K562 (cell line): ENCODE measurements around the gene GNS. TPM values are rescaled to one million over a fixed set of nuclear protein-coding genes. Genes with fewer than 3 reads are reported as not detected.

Experiments used
- ATAC-seq: fragments of 200-7000 bp; cut with Tn5 transposase; 3 replicates; pipeline ENCODE4 v1.9.1; 2020; ENCODE audit warnings: moderate library complexity
- BruUV-seq: library from RNA; stranded (reverse); fragments of 400-500 nt; replicated peaks from 2 replicates; lab custom pipeline; 2021; lab: Mats Ljungman, UMichigan
- CTCF ChIA-PET: fragments of 300-600 bp; formaldehyde crosslinking; extraction: SDS; loops from one replicate; lab custom pipeline; 2021; ENCODE audit warnings: low intra/inter-chr PET ratio; lab: Yijun Ruan, JAX
- POLR2A ChIA-PET: fragments of 300-600, 350-650 bp; sonication (Branson Sonifier 250); formaldehyde crosslinking; extraction: SDS; loops from one replicate; lab custom pipeline; 2021; ENCODE audit warnings: antibody characterized with exemption, inconsistent platforms; lab: Yijun Ruan, JAX
- DNase-seq, 4 experiments: peaks; one replicate each; pipeline versions ENCODE4 v3.0.0 to v3.0.0-alpha.2; 2011 to 2018; ENCODE audit warnings: low spot score in 3 of 4, mixed read lengths in 3 of 4; ENCODE audit errors: extremely low read depth in 1 of 4
- FAIRE-seq: peaks from 2 replicates; lab custom pipeline; 2011; peaks lifted over from hg19 to GRCh38; lab: Jason Lieb, UNC
- H2AFZ ChIP-seq: 2 replicates; pipeline ENCODE4 v1.6.0; 2011; ENCODE audit warnings: low read depth, low read length, control low read depth, inconsistent platforms
- H3K27ac ChIP-seq: fragments of 200-600 bp; 3 replicates; pipeline ENCODE4 v1.8.0; 2011; ENCODE audit warnings: low read depth, mild to moderate bottlenecking, control low read depth, inconsistent platforms, low read length, moderate library complexity, mixed read lengths; ENCODE audit errors: extremely low read depth
- H3K27me3 ChIP-seq, 2 experiments: fragments of 300-600 bp in 1 of 2; 2 replicates in 1 of 2; 3 replicates in 1 of 2; pipeline versions ENCODE4 v1.6.0 to v1.8.0; 2011; ENCODE audit warnings: inconsistent platforms in 2 of 2, low read length in 2 of 2, mild to moderate bottlenecking in 1 of 2, mixed read lengths in 1 of 2, moderate library complexity in 1 of 2; ENCODE audit not compliant: control insufficient read depth in 2 of 2, insufficient read depth in 2 of 2
- H3K36me3 ChIP-seq: fragments of 300-600 bp; 3 replicates; pipeline ENCODE4 v1.8.0; 2011; ENCODE audit warnings: mild to moderate bottlenecking, low read length, inconsistent platforms; ENCODE audit not compliant: control insufficient read depth, insufficient read depth
- H3K4me1 ChIP-seq, 2 experiments: fragments of 200-600 bp in 1 of 2; replicated peaks in 1 of 2; 2 replicates in 1 of 2; 3 replicates in 1 of 2; pipeline versions ENCODE4 v1.5.1 to v1.8.0; 2011; ENCODE audit warnings: inconsistent platforms in 2 of 2, low read length in 2 of 2, mild to moderate bottlenecking in 1 of 2, mixed read lengths in 1 of 2, moderate library complexity in 1 of 2; ENCODE audit not compliant: control insufficient read depth in 2 of 2, insufficient read depth in 2 of 2
- H3K4me2 ChIP-seq: 2 replicates; pipeline ENCODE4 v1.6.1; 2011; ENCODE audit warnings: low read length, control low read depth, inconsistent platforms, mixed read lengths; ENCODE audit not compliant: insufficient read depth
- H3K4me3 ChIP-seq: fragments of 200-600 bp; sonication (generic), shearing (Covaris generic); 2 replicates; pipeline ENCODE4 v1.5.1; 2016; ENCODE audit warnings: control low read depth, inconsistent platforms
- H3K79me2 ChIP-seq: fragments of 200-600 bp; 3 replicates; pipeline ENCODE4 v1.8.0; 2011; ENCODE audit warnings: low read length, inconsistent platforms; ENCODE audit not compliant: control insufficient read depth, insufficient read depth
- H3K9ac ChIP-seq, 2 experiments: 2 replicates each; pipeline versions ENCODE4 v1.6.0 to v1.6.1; 2011; ENCODE audit warnings: low read depth in 2 of 2, low read length in 2 of 2, control low read depth in 1 of 2, inconsistent platforms in 1 of 2, mild to moderate bottlenecking in 1 of 2, mixed read lengths in 1 of 2; ENCODE audit not compliant: insufficient read depth in 1 of 2
- H3K9me1 ChIP-seq: one replicate; pipeline ENCODE4 v1.6.0; 2011; ENCODE audit warnings: inconsistent platforms, mild to moderate bottlenecking, low read length, moderate library complexity; ENCODE audit not compliant: control insufficient read depth, insufficient read depth
- H3K9me3 ChIP-seq: replicated peaks from 2 replicates; pipeline ENCODE4 v1.5.1; 2011; ENCODE audit warnings: low read depth, low read length, inconsistent platforms; ENCODE audit not compliant: control insufficient read depth, insufficient read depth
- H4K20me1 ChIP-seq: replicated peaks from 2 replicates; pipeline ENCODE4 v1.6.1; 2011; ENCODE audit warnings: low read length, inconsistent platforms, mixed read lengths; ENCODE audit not compliant: control insufficient read depth, insufficient read depth
- CBX3 ChIP-seq, 2 experiments: IDR thresholded peaks; 1 replicate in 1 of 2; 2 replicates in 1 of 2; pipeline ENCODE4 v1.6.1; 2012; ENCODE audit warnings: inconsistent platforms in 2 of 2, low read length in 2 of 2, borderline replicate concordance in 1 of 2, control low read depth in 1 of 2
- NFRKB ChIP-seq: fragments of 450-650 bp; IDR thresholded peaks from 2 replicates; pipeline ENCODE4 v1.6.1; 2016; ENCODE audit warnings: low read depth
- PML ChIP-seq: IDR thresholded peaks from 2 replicates; pipeline ENCODE4 v1.6.1; 2012; ENCODE audit warnings: low read length, inconsistent platforms
- RBM14 ChIP-seq: fragments of 200-400 bp; formaldehyde crosslinking; IDR thresholded peaks from 2 replicates; pipeline ENCODE4 v1.6.1; 2018; ENCODE audit warnings: low read depth, mild to moderate bottlenecking, low read length, moderate library complexity, borderline replicate concordance; ENCODE audit not compliant: insufficient read depth
- TEAD2 ChIP-seq: fragments of 450-650 bp; IDR thresholded peaks from 2 replicates; pipeline ENCODE4 v1.6.1; 2016; ENCODE audit warnings: missing genetic modification characterization, control low read depth, missing compliant biosample characterization
- ZNF124 ChIP-seq: sonication (generic); formaldehyde crosslinking; IDR thresholded peaks from 2 replicates; pipeline ENCODE4 v1.8.1; 2022; ENCODE audit warnings: missing genetic modification reagents
- ZNF197 ChIP-seq: fragments of 200-800 bp; sonication (Bioruptor generic); IDR thresholded peaks from 2 replicates; pipeline ENCODE4 v1.6.1; 2016; ENCODE audit warnings: low read depth, missing genetic modification characterization, missing compliant biosample characterization
- ZNF589 ChIP-seq: fragments of 200-800 bp; sonication (Bioruptor generic); IDR thresholded peaks from 2 replicates; pipeline ENCODE4 v1.6.1; 2016; ENCODE audit warnings: low read depth, missing genetic modification characterization, missing compliant biosample characterization
- ZNF830 ChIP-seq: fragments of 250-450 bp; sonication (Bioruptor Pico); IDR thresholded peaks from 2 replicates; pipeline ENCODE4 v1.5.0; 2021; ENCODE audit warnings: mild to moderate bottlenecking
- in situ Hi-C: fragments of 300-500 bp; cut with MboI; formaldehyde crosslinking; loops from 4 replicates; pipeline ENCODE4 v1.15.0; 2018; ENCODE audit warnings: inconsistent platforms, mixed read lengths
- intact Hi-C: fragments of 100-400 bp; cut with micrococcal nuclease; formaldehyde crosslinking; loops from 2 replicates; pipeline ENCODE4 v1.14.2; 2022
- polyA plus RNA-seq, 8 experiments: library from polyadenylated mRNA; depleted of rRNA in 4 of 8; stranded (reverse) in 5 of 8; unstranded in 3 of 8; fragments of >200 nt; fragmentation: Nextera tagmentation in 2 of 8; fragmentation: Illumina TruSeq in 1 of 8; extraction: Ambion mirVana in 2 of 8; extraction: Trizol in 1 of 8; gene quantifications; 2 replicates each; pipeline versions ENCODE4 v1.2.1 to v1.2.3, GENCODE V29; 2011 to 2014; ENCODE audit warnings: inconsistent platforms in 1 of 8, missing spikeins in 1 of 8
- total RNA-seq, 7 experiments: library from RNA; depleted of rRNA in 6 of 7; stranded (reverse); fragments of >200 nt in 6 of 7; fragmentation: Illumina TruSeq in 2 of 7; extraction: Trizol in 2 of 7; gene quantifications; 2 replicates each; pipeline versions ENCODE4 v1.2.1 to v1.2.3, GENCODE V29; 2011 to 2021; ENCODE audit warnings: low replicate concordance in 1 of 7
- TF ChIP-seq, protein P1 (sequence below): IDR thresholded peaks from 2 replicates; pipeline ENCODE4 v1.6.1; 2014; ENCODE audit warnings: antibody characterized with exemption
- TF ChIP-seq, protein P2 (sequence below): fragments of 250-450 bp; sonication (Bioruptor Pico); IDR thresholded peaks from 2 replicates; pipeline ENCODE4 v1.8.0; 2022; ENCODE audit warnings: inconsistent platforms, mild to moderate bottlenecking, moderate library complexity, borderline replicate concordance
- TF ChIP-seq, protein P3 (sequence below), 2 experiments: fragments of 450-650 bp in 1 of 2; sonication (generic) in 1 of 2; formaldehyde crosslinking in 1 of 2; IDR thresholded peaks; 2 replicates each; pipeline versions ENCODE4 v1.7.1 to v1.9.0; 2016 to 2022; ENCODE audit warnings: inconsistent platforms in 1 of 2, mild to moderate bottlenecking in 1 of 2, missing genetic modification reagents in 1 of 2

The GNS gene
- total and polyA plus RNA-seq, 9 of the 15 experiments (the other 6 are each of a cell fraction or from before 2014, with no cell fraction given) = 4.6 to 30.3 (median 18.9) TPM

DNA sequence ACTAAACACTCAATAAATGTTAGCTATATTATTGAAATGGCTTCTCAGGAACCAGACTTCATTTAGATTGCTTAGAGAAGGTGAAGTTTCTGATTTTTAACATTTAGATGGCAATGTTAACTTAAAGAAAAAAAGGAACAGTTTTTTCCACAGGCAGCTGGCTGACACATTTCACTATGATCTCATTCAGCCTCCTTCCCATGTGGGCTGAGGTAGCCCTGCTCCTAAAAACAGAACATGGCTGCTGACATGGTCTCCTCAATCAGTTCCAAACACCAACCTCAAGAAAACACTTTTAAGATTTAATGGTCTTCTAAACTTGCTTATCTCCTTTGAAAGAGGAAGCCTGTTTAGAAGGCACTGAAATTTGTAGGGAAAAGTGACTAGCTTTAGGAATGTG, 23.8 kb downstream of the GNS start:
- H3K4me1 ChIP-seq = peaks cover 0 to 8% of the 10 kb centered on the region in 2 experiments; a peak in 3 of 5 replicates
- intact Hi-C loops (no loop called here), in situ Hi-C loops (no loop called here)
- no peak overlapping the region for H3K9ac ChIP-seq
- no peak overlapping the region for H3K27ac ChIP-seq
- ChIA-PET POLR2A (no interaction called here), CTCF (no interaction called here)
- no peak overlapping the region for H3K4me3 ChIP-seq
- no peaks in the 10 kb centered on the region for H3K9me1 ChIP-seq
- H3K79me2 ChIP-seq = no peaks in the 10 kb centered on the region
- H3K36me3 ChIP-seq = peaks cover 51% of the 10 kb centered on the region
- no peaks in the 10 kb centered on the region for H3K9me3 ChIP-seq
- DNase-seq = no peak
- no peak for FAIRE-seq
- H4K20me1 ChIP-seq = no peaks in the 10 kb centered on the region
- H3K4me2 ChIP-seq = no peak overlapping the region
- no peak overlapping the region for H2AFZ ChIP-seq
- no peaks in the 10 kb centered on the region for H3K27me3 ChIP-seq
- no peak for ATAC-seq
- BruUV-seq = no TSS peak
- TF ChIP-seq PML = no peak
- TF ChIP-seq, protein P1, sequence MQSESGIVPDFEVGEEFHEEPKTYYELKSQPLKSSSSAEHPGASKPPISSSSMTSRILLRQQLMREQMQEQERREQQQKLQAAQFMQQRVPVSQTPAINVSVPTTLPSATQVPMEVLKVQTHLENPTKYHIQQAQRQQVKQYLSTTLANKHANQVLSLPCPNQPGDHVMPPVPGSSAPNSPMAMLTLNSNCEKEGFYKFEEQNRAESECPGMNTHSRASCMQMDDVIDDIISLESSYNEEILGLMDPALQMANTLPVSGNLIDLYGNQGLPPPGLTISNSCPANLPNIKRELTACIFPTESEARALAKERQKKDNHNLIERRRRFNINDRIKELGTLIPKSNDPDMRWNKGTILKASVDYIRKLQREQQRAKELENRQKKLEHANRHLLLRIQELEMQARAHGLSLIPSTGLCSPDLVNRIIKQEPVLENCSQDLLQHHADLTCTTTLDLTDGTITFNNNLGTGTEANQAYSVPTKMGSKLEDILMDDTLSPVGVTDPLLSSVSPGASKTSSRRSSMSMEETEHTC = no peak
- no peak for TF ChIP-seq CBX3 (IDR thresholded peaks at IDR 0.05; ENCODE audit: borderline replicate concordance in 1 of 2, low read length in 2 of 2)
- TF ChIP-seq TEAD2 (tag) = no peak
- TF ChIP-seq ZNF830 (CRISPR knock-in tag) = no peak
- TF ChIP-seq ZNF124 (CRISPR knock-in tag) = no peak
- TF ChIP-seq, protein P2, sequence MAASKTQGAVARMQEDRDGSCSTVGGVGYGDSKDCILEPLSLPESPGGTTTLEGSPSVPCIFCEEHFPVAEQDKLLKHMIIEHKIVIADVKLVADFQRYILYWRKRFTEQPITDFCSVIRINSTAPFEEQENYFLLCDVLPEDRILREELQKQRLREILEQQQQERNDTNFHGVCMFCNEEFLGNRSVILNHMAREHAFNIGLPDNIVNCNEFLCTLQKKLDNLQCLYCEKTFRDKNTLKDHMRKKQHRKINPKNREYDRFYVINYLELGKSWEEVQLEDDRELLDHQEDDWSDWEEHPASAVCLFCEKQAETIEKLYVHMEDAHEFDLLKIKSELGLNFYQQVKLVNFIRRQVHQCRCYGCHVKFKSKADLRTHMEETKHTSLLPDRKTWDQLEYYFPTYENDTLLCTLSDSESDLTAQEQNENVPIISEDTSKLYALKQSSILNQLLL = no peak
- no peak for TF ChIP-seq ZNF197 (CRISPR knock-in tag)
- no peak for TF ChIP-seq RBM14
- TF ChIP-seq, protein P3, sequence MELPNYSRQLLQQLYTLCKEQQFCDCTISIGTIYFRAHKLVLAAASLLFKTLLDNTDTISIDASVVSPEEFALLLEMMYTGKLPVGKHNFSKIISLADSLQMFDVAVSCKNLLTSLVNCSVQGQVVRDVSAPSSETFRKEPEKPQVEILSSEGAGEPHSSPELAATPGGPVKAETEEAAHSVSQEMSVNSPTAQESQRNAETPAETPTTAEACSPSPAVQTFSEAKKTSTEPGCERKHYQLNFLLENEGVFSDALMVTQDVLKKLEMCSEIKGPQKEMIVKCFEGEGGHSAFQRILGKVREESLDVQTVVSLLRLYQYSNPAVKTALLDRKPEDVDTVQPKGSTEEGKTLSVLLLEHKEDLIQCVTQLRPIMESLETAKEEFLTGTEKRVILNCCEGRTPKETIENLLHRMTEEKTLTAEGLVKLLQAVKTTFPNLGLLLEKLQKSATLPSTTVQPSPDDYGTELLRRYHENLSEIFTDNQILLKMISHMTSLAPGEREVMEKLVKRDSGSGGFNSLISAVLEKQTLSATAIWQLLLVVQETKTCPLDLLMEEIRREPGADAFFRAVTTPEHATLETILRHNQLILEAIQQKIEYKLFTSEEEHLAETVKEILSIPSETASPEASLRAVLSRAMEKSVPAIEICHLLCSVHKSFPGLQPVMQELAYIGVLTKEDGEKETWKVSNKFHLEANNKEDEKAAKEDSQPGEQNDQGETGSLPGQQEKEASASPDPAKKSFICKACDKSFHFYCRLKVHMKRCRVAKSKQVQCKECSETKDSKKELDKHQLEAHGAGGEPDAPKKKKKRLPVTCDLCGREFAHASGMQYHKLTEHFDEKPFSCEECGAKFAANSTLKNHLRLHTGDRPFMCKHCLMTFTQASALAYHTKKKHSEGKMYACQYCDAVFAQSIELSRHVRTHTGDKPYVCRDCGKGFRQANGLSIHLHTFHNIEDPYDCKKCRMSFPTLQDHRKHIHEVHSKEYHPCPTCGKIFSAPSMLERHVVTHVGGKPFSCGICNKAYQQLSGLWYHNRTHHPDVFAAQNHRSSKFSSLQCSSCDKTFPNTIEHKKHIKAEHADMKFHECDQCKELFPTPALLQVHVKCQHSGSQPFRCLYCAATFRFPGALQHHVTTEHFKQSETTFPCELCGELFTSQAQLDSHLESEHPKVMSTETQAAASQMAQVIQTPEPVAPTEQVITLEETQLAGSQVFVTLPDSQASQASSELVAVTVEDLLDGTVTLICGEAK (IDR thresholded peaks at IDR 0.05) = no peak
- TF ChIP-seq, protein P3 (CRISPR knock-in tag; IDR thresholded peaks at IDR 0.05) = no peak
- no peak for TF ChIP-seq ZNF589 (CRISPR knock-in tag)
- TF ChIP-seq NFRKB = no peak
